Measurements from ENCODE around the gene MAPK8.

GRCh38 chr10:48412081-48412480 lies 105.6 kb downstream of the MAPK8 start:
- TF ChIP-seq ZNF274 (IDR thresholded peaks at IDR 0.05; ENCODE audit: low read depth, low read length) = no peak
- TF ChIP-seq YY1 (IDR thresholded peaks at IDR 0.05; ENCODE audit: insufficient read depth, insufficient read length) = no peak
